Testis (tissue), 3 donors: ENCODE results near the gene L3MBTL4. TPM values are rescaled to one million over a fixed set of nuclear protein-coding genes. Genes with fewer than 3 reads are reported as not detected.
A peak's percentile ranks its signal among the peaks of the same experiment; 100 is the strongest.
"Not testable (repeated sequence)": the region's sequence is repeated elsewhere in the genome, so short reads cannot be mapped to it uniquely, and the experiment has no call there.

ENCODE experiments used
- DNase-seq: peaks from one replicate; pipeline ENCODE4 v3.0.0-alpha.2; 2019
- H3K27ac ChIP-seq, 2 donors: fragments of 200-600 bp; sonication (generic); one replicate each; pipeline ENCODE4 v1.5.1; 2019
- H3K27me3 ChIP-seq: fragments of 200-600 bp; sonication (generic); one replicate; pipeline ENCODE4 v1.5.1; 2019
- H3K36me3 ChIP-seq: fragments of 200-600 bp; sonication (generic); one replicate; pipeline ENCODE4 v1.5.1; 2017; ENCODE audit warnings: low read depth; ENCODE audit errors: missing control alignments
- H3K4me1 ChIP-seq: fragments of 200-600 bp; sonication (generic); one replicate; pipeline ENCODE4 v1.5.1; 2019
- H3K4me3 ChIP-seq, 2 donors: fragments of 200-600 bp; sonication (generic); one replicate each; pipeline ENCODE4 v1.5.1; 2017 to 2019
- H3K9me3 ChIP-seq: fragments of 200-600 bp; sonication (generic); one replicate; pipeline ENCODE4 v1.5.1; 2017
- POLR2A ChIP-seq: fragments of 450-650 bp; IDR thresholded peaks from one replicate; pipeline ENCODE4 v1.6.1; 2017; ENCODE audit warnings: antibody characterized with exemption, mild to moderate bottlenecking, moderate library complexity
- WGBS, 2 donors: methylation state at CpG; one replicate each; pipeline ENCODE4 v1.1.5; 2018; 5-methylcytosine and 5-hydroxymethylcytosine counted together
- intact Hi-C: fragments of 100-400 bp; cut with DNase I; formaldehyde crosslinking; loops from one replicate; pipeline ENCODE4 v1.15.1; 2023; ENCODE audit warnings: low total_unique reads
- polyA plus RNA-seq: library from polyadenylated mRNA; stranded (reverse); fragments of 350-450 nt; fragmentation: Illumina TruSeq; extraction: RNeasy Lipid Tissue Mini Kit (QIAGEN cat#74804); gene quantifications from one replicate; pipeline ENCODE4 v1.2.3, GENCODE V29; 2014; ENCODE audit warnings: low read depth, low replicate concordance; ENCODE audit not compliant: insufficient read depth
- total RNA-seq, 2 donors: library from RNA; depleted of rRNA; stranded (reverse); fragments of >200 nt; gene quantifications; one replicate each; pipeline ENCODE4 v1.2.3, GENCODE V29; 2016
- TF ChIP-seq, protein P1 (sequence below), 3 experiments: fragments of 450-650 bp in 2 of 3; fragments of 200-600 bp in 1 of 3; sonication (generic) in 1 of 3; IDR thresholded peaks; one replicate each; pipeline ENCODE4 v1.5.1; 2016 to 2019; ENCODE audit warnings: antibody characterized with exemption in 3 of 3, mild to moderate bottlenecking in 2 of 3, moderate library complexity in 1 of 3

The L3MBTL4 gene
- total and polyA plus RNA-seq, 3 donors from 2014 or later, result 26.6 to 50.9 (median 46.2) TPM

DNA sequence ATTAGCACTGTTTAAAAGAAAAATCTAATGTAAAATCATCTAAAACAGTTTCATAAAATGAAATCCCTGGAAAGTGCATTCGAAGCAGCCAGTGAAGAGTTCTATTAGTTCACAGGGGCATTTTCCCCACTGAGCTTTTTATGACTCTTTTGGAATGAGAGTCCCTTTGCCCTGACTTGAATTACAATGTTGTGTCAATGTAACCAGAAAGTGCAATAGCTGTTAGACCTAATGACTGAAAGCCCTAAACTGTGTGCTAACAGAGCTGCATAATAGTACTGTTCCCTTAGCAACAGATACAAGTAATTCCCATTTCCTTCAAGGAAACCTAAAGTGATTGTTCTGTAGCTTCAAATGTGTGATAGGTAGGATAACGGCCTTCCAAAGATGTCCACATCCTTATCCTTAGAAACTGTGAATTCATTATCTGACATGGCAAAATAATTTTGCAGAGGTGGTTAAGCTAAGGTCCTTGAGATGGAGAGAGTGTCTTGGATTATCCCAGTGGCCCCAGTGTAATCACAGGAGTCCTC lies 134.4 kb downstream of the L3MBTL4 start:
- Histone ChIP-seq H3K9me3 (no peaks in the 10 kb centered on the region), H3K27me3 (no peaks in the 10 kb centered on the region), H3K36me3 (no peaks in the 10 kb centered on the region), H3K4me1 (peaks cover 5% of the 10 kb centered on the region), H3K4me3 (no peak overlapping the region), H3K27ac (no peak overlapping the region)
- intact Hi-C loops, result no loop called here
- no peak for TF ChIP-seq POLR2A
- 81 to 91% methylated on average over 2 of the region's 2 CpGs for WGBS, 2 donors
- no peak for DNase-seq

DNA sequence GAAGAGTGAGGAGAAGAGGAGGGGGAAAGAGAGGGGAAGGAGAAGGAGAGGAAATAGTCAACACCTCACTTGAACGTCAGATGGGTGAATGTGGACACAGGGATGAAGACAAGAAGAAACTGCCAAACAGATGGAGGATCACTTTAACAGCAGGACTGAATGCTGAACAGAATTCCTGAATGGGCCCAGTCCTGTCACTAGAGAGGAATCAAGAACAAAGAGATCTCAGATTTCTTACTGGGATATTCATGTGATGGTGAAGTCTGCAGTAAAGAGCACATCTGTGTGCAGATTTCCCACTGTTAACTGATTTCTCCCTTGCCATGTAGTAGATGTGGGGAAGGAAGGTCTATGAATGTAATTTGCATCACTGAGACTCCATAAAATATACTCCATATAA lies 135.4 kb downstream of the L3MBTL4 start:
- Histone ChIP-seq H3K27me3 (no peaks in the 10 kb centered on the region), H3K36me3 (no peaks in the 10 kb centered on the region), H3K9me3 (no peaks in the 10 kb centered on the region), H3K4me3 (no peak overlapping the region), H3K4me1 (peaks cover 5% of the 10 kb centered on the region), H3K27ac (no peak overlapping the region)
- intact Hi-C loops, result no loop called here
- TF ChIP-seq, protein P1, sequence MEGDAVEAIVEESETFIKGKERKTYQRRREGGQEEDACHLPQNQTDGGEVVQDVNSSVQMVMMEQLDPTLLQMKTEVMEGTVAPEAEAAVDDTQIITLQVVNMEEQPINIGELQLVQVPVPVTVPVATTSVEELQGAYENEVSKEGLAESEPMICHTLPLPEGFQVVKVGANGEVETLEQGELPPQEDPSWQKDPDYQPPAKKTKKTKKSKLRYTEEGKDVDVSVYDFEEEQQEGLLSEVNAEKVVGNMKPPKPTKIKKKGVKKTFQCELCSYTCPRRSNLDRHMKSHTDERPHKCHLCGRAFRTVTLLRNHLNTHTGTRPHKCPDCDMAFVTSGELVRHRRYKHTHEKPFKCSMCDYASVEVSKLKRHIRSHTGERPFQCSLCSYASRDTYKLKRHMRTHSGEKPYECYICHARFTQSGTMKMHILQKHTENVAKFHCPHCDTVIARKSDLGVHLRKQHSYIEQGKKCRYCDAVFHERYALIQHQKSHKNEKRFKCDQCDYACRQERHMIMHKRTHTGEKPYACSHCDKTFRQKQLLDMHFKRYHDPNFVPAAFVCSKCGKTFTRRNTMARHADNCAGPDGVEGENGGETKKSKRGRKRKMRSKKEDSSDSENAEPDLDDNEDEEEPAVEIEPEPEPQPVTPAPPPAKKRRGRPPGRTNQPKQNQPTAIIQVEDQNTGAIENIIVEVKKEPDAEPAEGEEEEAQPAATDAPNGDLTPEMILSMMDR (IDR thresholded peaks at IDR 0.05), result no peak
- TF ChIP-seq POLR2A, result no peak
- 73 to 77% methylated on average over 1 of the region's 1 CpG for WGBS, 2 donors
- no peak for DNase-seq

GRCh38 chr18:6273423-6273822 lies 141.3 kb downstream of the L3MBTL4 start:
- H3K4me3 ChIP-seq, result no peak overlapping the region
- no peak overlapping the region for H3K27ac ChIP-seq
- H3K4me1 ChIP-seq, result no peaks in the 10 kb centered on the region
- 90 to 92% methylated on average over 4 to 5 of the region's 6 CpGs for WGBS, 2 donors
- H3K27me3 ChIP-seq, result no peaks in the 10 kb centered on the region
- no peak for DNase-seq
- no peaks in the 10 kb centered on the region for H3K36me3 ChIP-seq
- TF ChIP-seq, protein P1 (IDR thresholded peaks at IDR 0.05), result no peak
- TF ChIP-seq POLR2A, result no peak
- intact Hi-C loops, result no loop called here
- no peaks in the 10 kb centered on the region for H3K9me3 ChIP-seq

DNA sequence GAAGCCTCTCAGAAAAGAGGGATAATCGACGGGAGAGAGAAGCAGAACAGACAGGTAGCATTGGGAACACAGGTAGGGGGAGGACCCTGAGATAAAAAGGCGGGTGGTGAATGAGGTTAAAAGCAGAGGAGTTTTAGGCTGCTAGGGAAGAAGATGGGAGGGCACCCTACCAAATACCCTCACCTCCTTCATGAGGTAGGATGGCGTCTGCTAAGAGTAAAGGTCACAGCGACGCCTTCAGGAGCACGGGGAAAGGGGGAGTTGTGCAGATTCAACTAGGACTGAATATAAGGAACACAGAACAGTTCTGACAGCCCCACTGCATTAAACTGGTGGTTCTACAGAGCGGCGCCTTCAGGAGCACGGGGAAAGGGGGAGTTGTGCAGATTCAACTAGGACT lies 142.6 kb downstream of the L3MBTL4 start:
- H3K27me3 ChIP-seq, H3K27ac ChIP-seq, DNase-seq, H3K36me3 ChIP-seq, intact Hi-C loops, H3K9me3 ChIP-seq, H3K4me3 ChIP-seq, H3K4me1 ChIP-seq: not testable (repeated sequence)
- 35 to 41% methylated on average over 7 to 10 of the region's 10 CpGs for WGBS, 2 donors

DNA sequence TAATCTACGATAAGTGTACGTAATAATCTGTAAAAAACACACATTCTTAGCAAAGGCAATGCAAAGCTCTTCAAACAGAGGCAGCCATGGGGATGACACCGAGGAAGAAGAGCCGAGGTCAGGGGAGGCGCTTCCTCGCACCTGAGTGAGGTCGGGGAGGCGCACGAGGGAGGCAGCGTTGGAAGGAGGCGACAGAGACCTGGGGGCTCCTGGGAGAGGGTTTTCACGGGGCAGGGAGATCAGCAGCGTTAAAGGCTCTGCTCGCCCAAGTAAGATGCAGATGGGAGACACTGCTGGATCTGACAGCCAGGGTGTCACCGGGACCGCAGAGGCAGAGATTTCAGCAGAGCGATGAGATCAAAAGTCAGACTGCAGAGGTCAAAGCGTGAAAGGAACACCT lies 143.1 kb downstream of the L3MBTL4 start:
- Histone ChIP-seq H3K4me1 (no peaks in the 10 kb centered on the region), H3K36me3 (no peaks in the 10 kb centered on the region), H3K27ac (no peak overlapping the region), H3K4me3 (peak overlapping the region in 1 of 2 donors; percentile 10), H3K9me3 (no peaks in the 10 kb centered on the region), H3K27me3 (no peaks in the 10 kb centered on the region)
- intact Hi-C loops, result no loop called here
- DNase-seq, result no peak
- TF ChIP-seq POLR2A, result no peak
- TF ChIP-seq, protein P1 (IDR thresholded peaks at IDR 0.05), result no peak
- 63 to 72% methylated on average over 18 of the region's 18 CpGs for WGBS, 2 donors

GRCh38 chr18:6270771-6271216 lies 143.9 kb downstream of the L3MBTL4 start:
- no peak for TF ChIP-seq POLR2A
- TF ChIP-seq, protein P1 (IDR thresholded peaks at IDR 0.05), result no peak
- Histone ChIP-seq H3K27ac (no peak overlapping the region), H3K27me3 (no peaks in the 10 kb centered on the region)

More at GRCh38 chr18:6270771-6271216, 143.9 kb downstream of the L3MBTL4 start:
- Histone ChIP-seq H3K4me3 (no peak overlapping the region), H3K9me3 (no peaks in the 10 kb centered on the region), H3K36me3 (no peaks in the 10 kb centered on the region), H3K4me1 (no peaks in the 10 kb centered on the region)
- 45 to 65% methylated on average over 8 of the region's 8 CpGs for WGBS, 2 donors
- intact Hi-C loops, result no loop called here
- DNase-seq, result no peak
